Erythroblast (primary cell): Measurements from ENCODE around the gene CHST2.

ENCODE experiments used
- GATA1 ChIP-seq: IDR thresholded peaks from 2 replicates; pipeline ENCODE4 v1.6.1; 2011; ENCODE audit warnings: low read depth, mild to moderate bottlenecking, control low read depth, low read length, moderate library complexity
- POLR2A ChIP-seq: IDR thresholded peaks from 2 replicates; pipeline ENCODE4 v1.6.1; 2011; ENCODE audit warnings: mild to moderate bottlenecking, low read length

- TF ChIP-seq POLR2A (no peak), GATA1 (no peak)
Measured at GRCh38 chr3:143122608-143123352, 3.2 kb downstream of the CHST2 start.
